HepG2 (cell line): ENCODE data around the gene MARCHF2. TPM values are rescaled to one million over a fixed set of nuclear protein-coding genes. Genes with fewer than 3 reads are reported as not detected.

ENCODE experiments used
- ATF1 ChIP-seq: IDR thresholded peaks from 2 replicates; pipeline ENCODE4 v1.6.1; 2016; ENCODE audit warnings: mild to moderate bottlenecking, control low read depth
- CEBPB ChIP-seq: IDR thresholded peaks from 2 replicates; pipeline ENCODE4 v1.6.1; 2011; ENCODE audit warnings: low read depth, low read length, improper control_type of control experiment, borderline replicate concordance
- GABPB1 ChIP-seq: IDR thresholded peaks from 2 replicates; pipeline ENCODE4 v1.6.1; 2016; ENCODE audit warnings: mild to moderate bottlenecking, missing genetic modification reagents, moderate library complexity, missing compliant biosample characterization
- GATA4 ChIP-seq: sonication (generic); IDR thresholded peaks from 2 replicates; pipeline ENCODE4 v1.6.1; 2016; ENCODE audit warnings: antibody characterized with exemption, low read depth, borderline replicate concordance
- ISL2 ChIP-seq: sonication (generic); formaldehyde crosslinking; IDR thresholded peaks from 2 replicates; pipeline ENCODE4 v1.5.0; 2020; ENCODE audit warnings: missing genetic modification reagents
- ISX ChIP-seq: sonication (generic); formaldehyde crosslinking; conservative IDR thresholded peaks from 2 replicates; pipeline ENCODE4 v1.5.0; 2020; ENCODE audit warnings: missing genetic modification reagents
- MAF1 ChIP-seq: sonication (generic); formaldehyde crosslinking; IDR thresholded peaks from 2 replicates; pipeline ENCODE4 v1.5.0; 2020; ENCODE audit warnings: missing genetic modification reagents, borderline replicate concordance
- MIER2 ChIP-seq: IDR thresholded peaks from 2 replicates; pipeline ENCODE4 v1.6.1; 2016; ENCODE audit warnings: missing biosample characterization, missing genetic modification reagents
- NFKBIZ ChIP-seq: IDR thresholded peaks from 2 replicates; pipeline ENCODE4 v1.6.1; 2018; ENCODE audit warnings: missing genetic modification reagents, missing compliant biosample characterization
- RBM39 ChIP-seq: fragments of 200-400 bp; formaldehyde crosslinking; IDR thresholded peaks from one replicate; pipeline ENCODE4 v1.6.1; 2018; ENCODE audit warnings: antibody characterized with exemption, mild to moderate bottlenecking, low read depth, low read length; ENCODE audit not compliant: poor library complexity, severe bottlenecking
- RFX1 ChIP-seq: fragments of 450-650 bp; IDR thresholded peaks from 2 replicates; pipeline ENCODE4 v1.6.1; 2017
- ZFP36 ChIP-seq: fragments of 150-350 bp; IDR thresholded peaks from 2 replicates; pipeline ENCODE4 v1.6.1; 2018; ENCODE audit warnings: borderline replicate concordance, low read length, low read depth; ENCODE audit not compliant: partially characterized antibody
- ZNF234 ChIP-seq: sonication (generic); formaldehyde crosslinking; conservative IDR thresholded peaks from 2 replicates; pipeline ENCODE4 v1.5.1; 2020; ENCODE audit warnings: mild to moderate bottlenecking, missing genetic modification reagents
- ZNF326 ChIP-seq: sonication (generic); formaldehyde crosslinking; IDR thresholded peaks from 2 replicates; pipeline ENCODE4 v1.4.0; 2020; ENCODE audit warnings: missing genetic modification reagents, borderline replicate concordance
- ZNF343 ChIP-seq: sonication (generic); formaldehyde crosslinking; IDR thresholded peaks from 2 replicates; pipeline ENCODE4 v1.4.0; 2020; ENCODE audit warnings: mild to moderate bottlenecking, missing genetic modification reagents
- ZNF441 ChIP-seq: sonication (generic); formaldehyde crosslinking; IDR thresholded peaks from 2 replicates; pipeline ENCODE4 v1.7.0; 2021; ENCODE audit warnings: missing genetic modification reagents, borderline replicate concordance
- ZNF749 ChIP-seq: sonication (generic); formaldehyde crosslinking; IDR thresholded peaks from 2 replicates; pipeline ENCODE4 v1.8.0; 2022; ENCODE audit warnings: mild to moderate bottlenecking, missing genetic modification reagents, moderate library complexity, borderline replicate concordance
- ZNF776 ChIP-seq: sonication (generic); formaldehyde crosslinking; IDR thresholded peaks from 2 replicates; pipeline ENCODE4 v1.4.0; 2020; ENCODE audit warnings: mild to moderate bottlenecking, missing genetic modification reagents
- polyA plus RNA-seq, 8 experiments: library from polyadenylated mRNA; depleted of rRNA in 3 of 8; stranded (reverse) in 7 of 8; unstranded in 1 of 8; fragments of >200 nt; fragmentation: Illumina TruSeq in 4 of 8; extraction: Trizol in 4 of 8; gene quantifications; 2 replicates each; pipeline versions ENCODE4 v1.2.1 to v1.2.3, GENCODE V29; 2011 to 2016; ENCODE audit warnings: low read depth in 4 of 8, missing spikeins in 1 of 8, mixed read lengths in 1 of 8; ENCODE audit not compliant: insufficient read depth in 1 of 8
- total RNA-seq, 5 experiments: library from RNA; depleted of rRNA; stranded (reverse); fragments of >200 nt; fragmentation: Illumina TruSeq; extraction: Trizol; gene quantifications; 2 replicates each; pipeline ENCODE4 v1.2.3, GENCODE V29; 2016; ENCODE audit warnings: low read depth in 1 of 5
- TF ChIP-seq, protein P1 (sequence below): sonication (generic); formaldehyde crosslinking; IDR thresholded peaks from 2 replicates; pipeline ENCODE4 v1.5.0; 2020; ENCODE audit warnings: mild to moderate bottlenecking, missing genetic modification reagents, borderline replicate concordance
- TF ChIP-seq, protein P2 (sequence below): sonication (generic); formaldehyde crosslinking; IDR thresholded peaks from 2 replicates; pipeline ENCODE4 v1.8.0; 2022; ENCODE audit warnings: missing genetic modification reagents, mild to moderate bottlenecking, moderate library complexity, borderline replicate concordance
- TF ChIP-seq, protein P3 (sequence below): sonication (generic); formaldehyde crosslinking; IDR thresholded peaks from 2 replicates; pipeline ENCODE4 v1.4.0; 2020; ENCODE audit warnings: mild to moderate bottlenecking, missing genetic modification reagents

The MARCHF2 gene
- total and polyA plus RNA-seq, 2 of the 13 experiments (the other 11 are each of a cell fraction or from before 2014, with no cell fraction given): 12.7 to 13.0 TPM

DNA sequence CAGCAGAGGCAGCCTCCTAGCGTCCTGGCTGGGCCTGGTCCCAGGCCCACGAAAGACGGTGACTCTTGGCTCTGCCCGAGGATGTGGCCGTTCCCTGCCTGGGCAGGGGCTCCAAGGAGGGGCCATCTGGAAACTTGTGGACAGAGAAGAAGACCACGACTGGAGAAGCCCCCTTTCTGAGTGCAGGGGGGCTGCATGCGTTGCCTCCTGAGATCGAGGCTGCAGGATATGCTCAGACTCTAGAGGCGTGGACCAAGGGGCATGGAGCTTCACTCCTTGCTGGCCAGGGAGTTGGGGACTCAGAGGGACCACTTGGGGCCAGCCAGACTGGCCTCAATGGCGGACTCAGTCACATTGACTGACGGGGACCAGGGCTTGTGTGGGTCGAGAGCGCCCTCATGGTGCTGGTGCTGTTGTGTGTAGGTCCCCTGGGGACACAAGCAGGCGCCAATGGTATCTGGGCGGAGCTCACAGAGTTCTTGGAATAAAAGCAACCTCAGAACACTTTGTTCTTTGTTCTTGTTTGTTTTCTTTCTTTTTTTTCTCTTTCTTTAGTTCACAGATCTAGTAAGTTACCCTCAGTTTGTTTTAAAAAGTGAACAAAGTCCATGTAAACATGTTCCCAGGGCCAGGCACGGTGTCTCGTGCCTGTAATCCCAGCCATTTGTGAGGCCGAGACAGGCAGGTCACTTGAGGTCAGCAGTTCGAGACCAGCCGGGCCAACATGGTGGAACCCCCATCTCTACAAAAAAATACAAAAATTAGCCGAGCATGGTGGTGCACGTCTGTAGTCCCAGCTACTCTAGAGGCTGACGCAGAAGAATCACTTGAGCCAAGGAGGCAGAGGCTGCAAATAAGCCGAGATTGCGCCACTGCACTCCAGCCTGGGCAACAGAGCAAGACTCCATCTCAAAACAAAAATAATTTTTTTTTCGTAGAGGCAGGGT lies 39.0 kb upstream of the MARCHF2 start (continued):
- TF ChIP-seq, protein P1, sequence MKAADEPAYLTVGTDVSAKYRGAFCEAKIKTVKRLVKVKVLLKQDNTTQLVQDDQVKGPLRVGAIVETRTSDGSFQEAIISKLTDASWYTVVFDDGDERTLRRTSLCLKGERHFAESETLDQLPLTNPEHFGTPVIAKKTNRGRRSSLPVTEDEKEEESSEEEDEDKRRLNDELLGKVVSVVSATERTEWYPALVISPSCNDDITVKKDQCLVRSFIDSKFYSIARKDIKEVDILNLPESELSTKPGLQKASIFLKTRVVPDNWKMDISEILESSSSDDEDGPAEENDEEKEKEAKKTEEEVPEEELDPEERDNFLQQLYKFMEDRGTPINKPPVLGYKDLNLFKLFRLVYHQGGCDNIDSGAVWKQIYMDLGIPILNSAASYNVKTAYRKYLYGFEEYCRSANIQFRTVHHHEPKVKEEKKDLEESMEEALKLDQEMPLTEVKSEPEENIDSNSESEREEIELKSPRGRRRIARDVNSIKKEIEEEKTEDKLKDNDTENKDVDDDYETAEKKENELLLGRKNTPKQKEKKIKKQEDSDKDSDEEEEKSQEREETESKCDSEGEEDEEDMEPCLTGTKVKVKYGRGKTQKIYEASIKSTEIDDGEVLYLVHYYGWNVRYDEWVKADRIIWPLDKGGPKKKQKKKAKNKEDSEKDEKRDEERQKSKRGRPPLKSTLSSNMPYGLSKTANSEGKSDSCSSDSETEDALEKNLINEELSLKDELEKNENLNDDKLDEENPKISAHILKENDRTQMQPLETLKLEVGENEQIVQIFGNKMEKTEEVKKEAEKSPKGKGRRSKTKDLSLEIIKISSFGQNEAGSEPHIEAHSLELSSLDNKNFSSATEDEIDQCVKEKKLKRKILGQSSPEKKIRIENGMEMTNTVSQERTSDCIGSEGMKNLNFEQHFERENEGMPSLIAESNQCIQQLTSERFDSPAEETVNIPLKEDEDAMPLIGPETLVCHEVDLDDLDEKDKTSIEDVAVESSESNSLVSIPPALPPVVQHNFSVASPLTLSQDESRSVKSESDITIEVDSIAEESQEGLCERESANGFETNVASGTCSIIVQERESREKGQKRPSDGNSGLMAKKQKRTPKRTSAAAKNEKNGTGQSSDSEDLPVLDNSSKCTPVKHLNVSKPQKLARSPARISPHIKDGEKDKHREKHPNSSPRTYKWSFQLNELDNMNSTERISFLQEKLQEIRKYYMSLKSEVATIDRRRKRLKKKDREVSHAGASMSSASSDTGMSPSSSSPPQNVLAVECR (CRISPR knock-in tag): peak; percentile 55; the same call in 1 of the 2 replicates
- TF ChIP-seq GABPB1 (CRISPR knock-in tag) (peak; percentile 45; the same call in 1 of the 2 replicates), ISL2 (CRISPR knock-in tag) (peak; percentile 92), ZNF343 (CRISPR knock-in tag) (no peak; the same call in 1 of the 2 replicates), RFX1 (no peak), RBM39 (no peak), ZNF441 (0 out of 2 replicates have a peak, but pooled peaks have one; percentile 33), MIER2 (CRISPR knock-in tag) (no peak), MAF1 (CRISPR knock-in tag) (no peak), ZNF326 (no peak), ZNF234 (no peak), ISX (CRISPR knock-in tag) (no peak), CEBPB (no peak), NFKBIZ (CRISPR knock-in tag) (0 out of 2 replicates have a peak, but pooled peaks have one; percentile 32), GATA4 (peak; percentile 71; the same call in 1 of the 2 replicates), ZNF776 (CRISPR knock-in tag) (no peak), ZNF749 (CRISPR knock-in tag) (0 out of 2 replicates have a peak, but pooled peaks have one; percentile 40), ZFP36 (no peak), ATF1 (CRISPR knock-in tag) (no peak)
- TF ChIP-seq, protein P2, sequence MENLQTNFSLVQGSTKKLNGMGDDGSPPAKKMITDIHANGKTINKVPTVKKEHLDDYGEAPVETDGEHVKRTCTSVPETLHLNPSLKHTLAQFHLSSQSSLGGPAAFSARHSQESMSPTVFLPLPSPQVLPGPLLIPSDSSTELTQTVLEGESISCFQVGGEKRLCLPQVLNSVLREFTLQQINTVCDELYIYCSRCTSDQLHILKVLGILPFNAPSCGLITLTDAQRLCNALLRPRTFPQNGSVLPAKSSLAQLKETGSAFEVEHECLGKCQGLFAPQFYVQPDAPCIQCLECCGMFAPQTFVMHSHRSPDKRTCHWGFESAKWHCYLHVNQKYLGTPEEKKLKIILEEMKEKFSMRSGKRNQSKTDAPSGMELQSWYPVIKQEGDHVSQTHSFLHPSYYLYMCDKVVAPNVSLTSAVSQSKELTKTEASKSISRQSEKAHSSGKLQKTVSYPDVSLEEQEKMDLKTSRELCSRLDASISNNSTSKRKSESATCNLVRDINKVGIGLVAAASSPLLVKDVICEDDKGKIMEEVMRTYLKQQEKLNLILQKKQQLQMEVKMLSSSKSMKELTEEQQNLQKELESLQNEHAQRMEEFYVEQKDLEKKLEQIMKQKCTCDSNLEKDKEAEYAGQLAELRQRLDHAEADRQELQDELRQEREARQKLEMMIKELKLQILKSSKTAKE: peak; percentile 93
- TF ChIP-seq, protein P3, sequence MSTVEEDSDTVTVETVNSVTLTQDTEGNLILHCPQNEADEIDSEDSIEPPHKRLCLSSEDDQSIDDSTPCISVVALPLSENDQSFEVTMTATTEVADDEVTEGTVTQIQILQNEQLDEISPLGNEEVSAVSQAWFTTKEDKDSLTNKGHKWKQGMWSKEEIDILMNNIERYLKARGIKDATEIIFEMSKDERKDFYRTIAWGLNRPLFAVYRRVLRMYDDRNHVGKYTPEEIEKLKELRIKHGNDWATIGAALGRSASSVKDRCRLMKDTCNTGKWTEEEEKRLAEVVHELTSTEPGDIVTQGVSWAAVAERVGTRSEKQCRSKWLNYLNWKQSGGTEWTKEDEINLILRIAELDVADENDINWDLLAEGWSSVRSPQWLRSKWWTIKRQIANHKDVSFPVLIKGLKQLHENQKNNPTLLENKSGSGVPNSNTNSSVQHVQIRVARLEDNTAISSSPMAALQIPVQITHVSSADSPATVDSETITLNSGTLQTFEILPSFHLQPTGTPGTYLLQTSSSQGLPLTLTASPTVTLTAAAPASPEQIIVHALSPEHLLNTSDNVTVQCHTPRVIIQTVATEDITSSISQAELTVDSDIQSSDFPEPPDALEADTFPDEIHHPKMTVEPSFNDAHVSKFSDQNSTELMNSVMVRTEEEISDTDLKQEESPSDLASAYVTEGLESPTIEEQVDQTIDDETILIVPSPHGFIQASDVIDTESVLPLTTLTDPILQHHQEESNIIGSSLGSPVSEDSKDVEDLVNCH (CRISPR knock-in tag): no peak
